GM12801 (cell line): ENCODE measurements around the gene DHRS4.

ENCODE experiments used
- CTCF ChIP-seq: IDR thresholded peaks from one replicate; pipeline ENCODE4 v1.5.1; 2011; ENCODE audit warnings: control low read depth; ENCODE audit not compliant: insufficient read length; ENCODE audit errors: extremely low read depth

DHRS4 gene

GRCh38 chr14:23925523-23926075 is 28.0 kb upstream of the DHRS4 start:
- no peak for TF ChIP-seq CTCF

GRCh38 chr14:23926543-23926942 is 27.0 kb upstream of the DHRS4 start:
- no peak for TF ChIP-seq CTCF

GRCh38 chr14:23929136-23929535 is 24.4 kb upstream of the DHRS4 start:
- no peak for TF ChIP-seq CTCF

- no peak for TF ChIP-seq CTCF
Observed at GRCh38 chr14:23929822-23930294, 23.7 kb upstream of the DHRS4 start.

DNA sequence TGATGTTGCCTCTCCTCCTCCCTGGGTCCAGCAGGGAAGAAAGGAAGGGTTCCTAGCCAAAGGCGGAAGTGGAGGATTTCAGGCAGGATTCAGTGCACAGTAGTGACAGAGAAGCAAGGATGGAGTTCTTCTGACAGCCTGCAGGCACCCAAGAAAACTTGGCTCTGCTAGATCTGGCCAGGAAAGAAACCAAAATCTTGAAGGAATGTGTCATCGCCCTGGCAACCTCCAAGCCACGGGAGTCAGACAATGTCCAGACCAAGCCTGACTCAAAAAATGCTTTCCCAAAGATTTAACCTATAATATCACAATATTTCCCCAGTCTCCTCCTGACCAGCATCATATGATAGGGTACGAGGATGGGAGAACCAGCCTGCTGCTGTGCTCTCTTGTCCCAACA is 22.8 kb upstream of the DHRS4 start:
- no peak for TF ChIP-seq CTCF

DNA sequence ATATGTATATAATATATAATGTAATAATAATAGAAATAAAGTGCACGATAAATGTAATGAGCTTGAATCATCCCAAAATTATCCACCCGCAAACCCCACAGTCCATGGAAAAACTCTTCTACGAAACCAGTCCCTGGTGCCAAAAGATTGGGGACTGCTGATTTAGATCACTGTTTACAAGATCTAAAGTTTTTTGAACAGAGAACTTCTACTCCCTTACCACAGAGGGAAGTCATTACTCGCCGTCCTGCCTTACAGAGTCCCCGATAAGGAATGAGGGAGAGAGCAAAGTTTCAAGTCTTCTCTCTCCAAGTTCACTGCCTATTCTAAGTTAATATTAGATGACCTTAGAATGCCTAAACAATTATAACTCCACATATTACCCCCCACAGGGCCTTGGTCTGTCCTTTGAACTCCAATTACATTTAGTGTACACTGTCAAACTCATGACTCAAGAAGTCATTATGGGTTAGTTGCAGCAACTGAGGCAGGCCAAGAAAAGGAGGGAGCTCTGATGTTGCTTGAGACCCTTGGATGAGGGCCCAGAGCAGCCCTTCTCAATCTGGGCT is 21.8 kb upstream of the DHRS4 start:
- TF ChIP-seq CTCF: no peak

GRCh38 chr14:23932639-23933038 is 20.9 kb upstream of the DHRS4 start:
- TF ChIP-seq CTCF: no peak
